Adrenal gland (tissue), 12 donors: Measurements from ENCODE around the gene ASB13. TPM values are rescaled to one million over a fixed set of nuclear protein-coding genes. Genes with fewer than 3 reads are reported as not detected.

Source experiments
- DNase-seq, 7 donors: peaks; one replicate each; pipeline ENCODE4 v3.0.0-alpha.2; 2019 to 2020
- H3K27ac ChIP-seq, 5 donors: fragments of 200-600 bp; sonication (generic) in 4 of 5; 1 replicate in 3 of 5; 2 replicates in 2 of 5; pipeline versions ENCODE4 v1.5.1 to v1.8.0; 2016 to 2020; ENCODE audit warnings: mild to moderate bottlenecking in 1 of 5
- H3K27me3 ChIP-seq: fragments of 200-600 bp; 2 replicates; pipeline ENCODE4 v1.8.0; 2021
- H3K36me3 ChIP-seq, 2 donors: fragments of 200-600 bp; replicated peaks in 1 of 2; 1 replicate in 1 of 2; 2 replicates in 1 of 2; pipeline versions ENCODE4 v1.5.1 to v1.8.0; 2018 to 2022
- H3K4me1 ChIP-seq, 2 donors: fragments of 200-600 bp; replicated peaks in 1 of 2; 1 replicate in 1 of 2; 2 replicates in 1 of 2; pipeline versions ENCODE4 v1.5.1 to v1.8.0; 2018 to 2021
- H3K4me3 ChIP-seq, 4 donors: fragments of 200-600 bp; sonication (generic) in 3 of 4; one replicate each; pipeline ENCODE4 v1.5.1; 2016 to 2018
- H3K9me3 ChIP-seq, 3 donors: fragments of 200-600 bp; sonication (generic) in 1 of 3; replicated peaks in 1 of 3; 1 replicate in 2 of 3; 2 replicates in 1 of 3; pipeline versions ENCODE4 v1.5.1 to v1.8.0; 2016 to 2021
- POLR2A ChIP-seq, 2 donors: fragments of 450-650 bp; IDR thresholded peaks; one replicate each; pipeline ENCODE4 v1.6.1; 2017; ENCODE audit warnings: antibody characterized with exemption in 2 of 2, mild to moderate bottlenecking in 2 of 2, moderate library complexity in 1 of 2
- WGBS, 4 donors: extraction: QIAGEN DNeasy Blood & Tissue Kit in 2 of 4; methylation state at CpG; one replicate each; pipeline versions ENCODE4 v1.1.5 to v1.1.7; 2013 to 2017; 5-methylcytosine and 5-hydroxymethylcytosine counted together
- intact Hi-C, 2 donors: fragments of 100-400 bp; cut with DNase I; formaldehyde crosslinking; loops; one replicate each; pipeline versions ENCODE4 v1.14.1 to v1.15.0; 2022 to 2023
- polyA plus RNA-seq, 3 donors: library from polyadenylated mRNA; stranded (reverse); fragments of 200-250 nt in 2 of 3; fragments of 350-450 nt in 1 of 3; fragmentation: Illumina TruSeq in 1 of 3; extraction: RNeasy Lipid Tissue Mini Kit (QIAGEN cat#74804) in 1 of 3; gene quantifications; one replicate each; pipeline ENCODE4 v1.2.3, GENCODE V29; 2013 to 2014
- total RNA-seq, 9 donors: library from RNA; depleted of rRNA in 4 of 9; stranded (reverse); fragments of >200 nt in 4 of 9; fragments of 120-200 nt in 1 of 9; fragmentation: NEBNext Ultra II Directional in 1 of 9; extraction: Animal tissue kit (Norgen Biotek cat#: 25700) in 1 of 9; gene quantifications; one replicate each; pipeline versions ENCODE4 v1.1.0 to v1.2.4, GENCODE V29; 2013 to 2023
- TF ChIP-seq, protein P1 (sequence below), 6 experiments: fragments of 450-650 bp in 4 of 6; fragments of 200-600 bp in 2 of 6; sonication (generic) in 1 of 6; IDR thresholded peaks; 1 replicate in 5 of 6; 2 replicates in 1 of 6; pipeline versions ENCODE4 v1.5.1 to v1.8.0; 2016 to 2021; ENCODE audit warnings: antibody characterized with exemption in 6 of 6, mild to moderate bottlenecking in 2 of 6, moderate library complexity in 1 of 6
- donor health status: healthy with polysubstance abuse.
- donor health status: Bipolar disorder and iron deficiency.
- donor health status: DM: yes; HTN: yes; CAD: no.
- donor health status: DM: no; HTN: no; CAD: no.
- donor health status: DM: no; HTN: no; CAD: no.
- donor health status: DM: yes; HTN: yes; CAD: no.

The ASB13 gene
- total and polyA plus RNA-seq, 12 donors = 24.4 to 65.9 (median 45.9) TPM

DNA sequence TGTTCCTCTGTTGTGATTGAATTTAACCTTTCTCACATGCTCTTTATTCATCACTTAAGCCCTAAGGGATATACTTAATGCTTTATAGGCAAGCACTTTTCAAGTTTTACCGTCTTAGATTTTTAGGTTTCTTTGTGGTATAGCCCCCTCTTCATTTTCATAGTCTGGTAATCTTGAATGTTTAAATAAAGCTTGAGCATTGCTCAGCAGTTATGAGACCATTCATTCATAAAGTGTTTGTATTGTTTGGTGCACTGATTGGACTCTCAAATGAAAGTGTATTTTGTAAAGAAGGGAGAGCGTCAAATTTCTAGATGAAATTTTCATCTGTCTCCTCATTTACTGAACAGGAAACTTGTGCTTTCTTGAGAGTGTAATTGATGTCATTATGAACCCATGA is 43.5 kb upstream of the ASB13 start:
- H3K4me3 ChIP-seq = no peak overlapping the region
- H3K4me1 ChIP-seq = peaks cover 0 to 32% of the 10 kb centered on the region in 2 donors
- H3K27me3 ChIP-seq = no peaks in the 10 kb centered on the region
- 88 to 93% (median 90%) methylated on average over 2 of the region's 2 CpGs for WGBS, 4 donors
- DNase-seq = no peak
- intact Hi-C loops = no loop called here
- H3K27ac ChIP-seq = no peak overlapping the region
- TF ChIP-seq, protein P1, sequence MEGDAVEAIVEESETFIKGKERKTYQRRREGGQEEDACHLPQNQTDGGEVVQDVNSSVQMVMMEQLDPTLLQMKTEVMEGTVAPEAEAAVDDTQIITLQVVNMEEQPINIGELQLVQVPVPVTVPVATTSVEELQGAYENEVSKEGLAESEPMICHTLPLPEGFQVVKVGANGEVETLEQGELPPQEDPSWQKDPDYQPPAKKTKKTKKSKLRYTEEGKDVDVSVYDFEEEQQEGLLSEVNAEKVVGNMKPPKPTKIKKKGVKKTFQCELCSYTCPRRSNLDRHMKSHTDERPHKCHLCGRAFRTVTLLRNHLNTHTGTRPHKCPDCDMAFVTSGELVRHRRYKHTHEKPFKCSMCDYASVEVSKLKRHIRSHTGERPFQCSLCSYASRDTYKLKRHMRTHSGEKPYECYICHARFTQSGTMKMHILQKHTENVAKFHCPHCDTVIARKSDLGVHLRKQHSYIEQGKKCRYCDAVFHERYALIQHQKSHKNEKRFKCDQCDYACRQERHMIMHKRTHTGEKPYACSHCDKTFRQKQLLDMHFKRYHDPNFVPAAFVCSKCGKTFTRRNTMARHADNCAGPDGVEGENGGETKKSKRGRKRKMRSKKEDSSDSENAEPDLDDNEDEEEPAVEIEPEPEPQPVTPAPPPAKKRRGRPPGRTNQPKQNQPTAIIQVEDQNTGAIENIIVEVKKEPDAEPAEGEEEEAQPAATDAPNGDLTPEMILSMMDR (IDR thresholded peaks at IDR 0.05) = no peak
- no peak for TF ChIP-seq POLR2A (IDR thresholded peaks at IDR 0.05)
- no peaks in the 10 kb centered on the region for H3K36me3 ChIP-seq
- no peaks in the 10 kb centered on the region for H3K9me3 ChIP-seq

DNA sequence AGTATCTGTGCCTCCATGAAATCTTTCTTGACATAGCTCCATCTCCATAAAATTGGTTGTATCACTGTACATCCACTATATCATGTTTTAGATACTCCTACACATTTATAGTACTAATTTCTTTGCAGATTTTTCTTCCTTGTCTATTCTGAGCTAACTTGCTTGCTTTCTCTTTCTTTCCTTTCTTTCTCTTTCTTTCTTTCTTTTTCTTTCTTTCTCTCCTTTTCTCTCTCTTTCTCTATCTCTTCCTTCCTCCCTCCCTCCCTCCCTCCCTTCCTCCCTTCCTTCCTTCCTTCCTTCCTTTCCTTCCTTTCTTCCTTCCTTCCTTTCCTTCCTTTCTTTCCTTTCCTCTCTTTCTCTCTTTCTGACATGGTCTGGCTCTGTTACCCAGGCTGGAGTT is 42.0 kb upstream of the ASB13 start:
- H3K27ac ChIP-seq = no peak overlapping the region
- intact Hi-C loops = no loop called here

DNA sequence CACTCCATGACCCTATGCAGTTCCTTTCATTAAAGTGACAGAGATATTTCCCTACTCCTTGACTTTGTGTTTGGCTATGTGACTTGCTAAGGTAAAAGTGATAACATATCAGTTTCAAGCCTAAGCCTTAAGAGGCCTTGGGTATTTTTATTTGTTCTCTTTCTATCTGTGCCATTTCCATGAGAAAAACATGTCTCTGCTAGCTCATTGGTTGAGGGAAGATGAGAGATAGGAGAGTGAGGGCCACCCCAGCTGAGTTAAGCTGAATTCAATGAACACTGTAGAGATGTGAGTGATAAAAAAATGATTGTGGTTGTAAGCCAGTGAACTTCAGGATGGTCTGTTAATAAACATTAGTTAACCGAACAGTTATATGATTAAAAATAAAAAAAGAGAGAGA is 31.7 kb upstream of the ASB13 start:
- Histone ChIP-seq H3K4me1 (peaks cover 0 to 25% of the 10 kb centered on the region in 2 donors), H3K27me3 (no peaks in the 10 kb centered on the region), H3K4me3 (no peak overlapping the region), H3K36me3 (no peaks in the 10 kb centered on the region), H3K9me3 (no peaks in the 10 kb centered on the region), H3K27ac (no peak overlapping the region)
- DNase-seq = no peak
- 84 to 94% (median 89%) methylated on average over 1 of the region's 1 CpG for WGBS, 4 donors
- intact Hi-C loops = loop anchor here (10.0 kb wide), 2 partner anchors 77 to 177 kb away; no protein-coding TSS in a partner anchor
- no peak for TF ChIP-seq POLR2A (IDR thresholded peaks at IDR 0.05)
- TF ChIP-seq, protein P1 (IDR thresholded peaks at IDR 0.05) = no peak

More for the DNA sequence above, 42.0 kb upstream of the ASB13 start:
- H3K27me3 ChIP-seq = no peaks in the 10 kb centered on the region
- H3K9me3 ChIP-seq = no peaks in the 10 kb centered on the region
- no peaks in the 10 kb centered on the region for H3K36me3 ChIP-seq
- TF ChIP-seq, protein P1 (IDR thresholded peaks at IDR 0.05) = no peak
- no peak for TF ChIP-seq POLR2A (IDR thresholded peaks at IDR 0.05)
- no peak for DNase-seq
- H3K4me1 ChIP-seq = peaks cover 0 to 32% of the 10 kb centered on the region in 2 donors
- H3K4me3 ChIP-seq = no peak overlapping the region

DNA sequence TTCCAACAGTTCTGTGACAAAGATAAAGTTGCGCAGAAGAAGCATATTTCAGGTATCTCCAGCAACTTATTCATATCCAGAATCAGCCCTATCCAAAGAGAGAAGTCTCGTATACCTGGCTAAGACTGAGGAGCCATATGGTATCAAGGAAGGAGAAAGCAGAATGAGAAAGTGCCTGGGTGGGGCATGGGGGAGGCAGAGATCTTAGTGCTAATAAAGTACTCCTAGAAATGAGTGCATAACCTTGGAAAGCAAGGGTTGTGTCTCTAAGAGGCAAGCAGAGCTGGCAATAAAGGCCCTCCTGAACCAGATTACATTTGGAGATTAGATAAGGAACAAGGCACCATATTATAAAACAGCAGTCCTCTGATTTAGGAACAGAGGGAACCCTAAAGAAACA is 30.9 kb upstream of the ASB13 start:
- no peak for TF ChIP-seq POLR2A (IDR thresholded peaks at IDR 0.05)
- TF ChIP-seq, protein P1 (IDR thresholded peaks at IDR 0.05) = no peak
- intact Hi-C loops = loop anchor here (10.0 kb wide), 2 partner anchors 77 to 177 kb away; no protein-coding TSS in a partner anchor

More for the DNA sequence above, 30.9 kb upstream of the ASB13 start:
- Histone ChIP-seq H3K9me3 (no peaks in the 10 kb centered on the region), H3K27me3 (no peaks in the 10 kb centered on the region), H3K36me3 (no peaks in the 10 kb centered on the region), H3K4me3 (no peak overlapping the region), H3K27ac (no peak overlapping the region), H3K4me1 (peaks cover 0 to 30% of the 10 kb centered on the region in 2 donors)
- WGBS, 4 donors = 82 to 99% (median 96%) methylated on average over 2 of the region's 2 CpGs
- no peak for DNase-seq
